ENCODE measurements around the gene FUNDC2.
A peak's percentile ranks its signal among the peaks of the same experiment; 100 is the strongest.

FUNDC2 gene

GRCh38 chrX:155028877-155029291 is 2.2 kb downstream of the FUNDC2 start:
- H3K36me3 Mint-ChIP-seq (ENCODE audit: insufficient read depth) = peaks cover 12% of the 10 kb centered on the region
- peaks cover 8% of the 10 kb centered on the region for H3K4me1 Mint-ChIP-seq
- H3K27me3 Mint-ChIP-seq = no peaks in the 10 kb centered on the region
- peak overlapping the region; percentile 71 for H3K27ac Mint-ChIP-seq (ENCODE audit: low read depth)
- H3K4me3 Mint-ChIP-seq = peak overlapping the region; percentile 43
- ATAC-seq (replicated peaks; ENCODE audit: extremely low read depth, poor library complexity, severe bottlenecking) (no peak), DNase-seq (ENCODE audit: low spot score in 2 of 2) (no peak)
- H3K9me3 Mint-ChIP-seq = no peaks in the 10 kb centered on the region

GRCh38 chrX:155031657-155032056 is 5.0 kb downstream of the FUNDC2 start:
- Mint-ChIP-seq H3K4me3 (no peak overlapping the region), H3K36me3 (ENCODE audit: insufficient read depth) (peaks cover 25% of the 10 kb centered on the region), H3K4me1 (peaks cover 14% of the 10 kb centered on the region), H3K9me3 (no peaks in the 10 kb centered on the region), H3K27ac (ENCODE audit: low read depth) (no peak overlapping the region), H3K27me3 (no peaks in the 10 kb centered on the region)
- DNase-seq (ENCODE audit: low spot score in 2 of 2) (no peak), ATAC-seq (replicated peaks; ENCODE audit: extremely low read depth, poor library complexity, severe bottlenecking) (no peak)

GRCh38 chrX:155035688-155036087 is 9.0 kb downstream of the FUNDC2 start:
- Mint-ChIP-seq H3K27me3 (no peaks in the 10 kb centered on the region), H3K27ac (ENCODE audit: low read depth) (no peak overlapping the region), H3K4me3 (no peak overlapping the region), H3K9me3 (no peaks in the 10 kb centered on the region), H3K36me3 (ENCODE audit: insufficient read depth) (peaks cover 20% of the 10 kb centered on the region), H3K4me1 (peaks cover 20% of the 10 kb centered on the region)
- no peak for DNase-seq (ENCODE audit: low spot score in 2 of 2)
- ATAC-seq (replicated peaks; ENCODE audit: extremely low read depth, poor library complexity, severe bottlenecking) = no peak

- no peaks in the 10 kb centered on the region for H3K9me3 Mint-ChIP-seq
- no peak for DNase-seq (ENCODE audit: low spot score in 2 of 2)
- peaks cover 11% of the 10 kb centered on the region for H3K36me3 Mint-ChIP-seq (ENCODE audit: insufficient read depth)
- peak overlapping the region; percentile 68 for H3K27ac Mint-ChIP-seq (ENCODE audit: low read depth)
- H3K27me3 Mint-ChIP-seq = no peaks in the 10 kb centered on the region
- H3K4me3 Mint-ChIP-seq = no peak overlapping the region
- peaks cover 7% of the 10 kb centered on the region for H3K4me1 Mint-ChIP-seq
- no peak for ATAC-seq (replicated peaks; ENCODE audit: extremely low read depth, poor library complexity, severe bottlenecking)
Observed at GRCh38 chrX:155046129-155046810, 19.6 kb downstream of the FUNDC2 start.

- no peaks in the 10 kb centered on the region for H3K9me3 Mint-ChIP-seq
- no peak overlapping the region for H3K27ac Mint-ChIP-seq (ENCODE audit: low read depth)
- H3K4me3 Mint-ChIP-seq = no peak overlapping the region
- ATAC-seq (replicated peaks; ENCODE audit: extremely low read depth, poor library complexity, severe bottlenecking) = no peak
- no peak for DNase-seq (ENCODE audit: low spot score in 2 of 2)
- peaks cover 12% of the 10 kb centered on the region for H3K36me3 Mint-ChIP-seq (ENCODE audit: insufficient read depth)
- H3K27me3 Mint-ChIP-seq = no peaks in the 10 kb centered on the region
- peaks cover 7% of the 10 kb centered on the region for H3K4me1 Mint-ChIP-seq
Observed at GRCh38 chrX:155046811-155047528, 20.3 kb downstream of the FUNDC2 start.

DNA sequence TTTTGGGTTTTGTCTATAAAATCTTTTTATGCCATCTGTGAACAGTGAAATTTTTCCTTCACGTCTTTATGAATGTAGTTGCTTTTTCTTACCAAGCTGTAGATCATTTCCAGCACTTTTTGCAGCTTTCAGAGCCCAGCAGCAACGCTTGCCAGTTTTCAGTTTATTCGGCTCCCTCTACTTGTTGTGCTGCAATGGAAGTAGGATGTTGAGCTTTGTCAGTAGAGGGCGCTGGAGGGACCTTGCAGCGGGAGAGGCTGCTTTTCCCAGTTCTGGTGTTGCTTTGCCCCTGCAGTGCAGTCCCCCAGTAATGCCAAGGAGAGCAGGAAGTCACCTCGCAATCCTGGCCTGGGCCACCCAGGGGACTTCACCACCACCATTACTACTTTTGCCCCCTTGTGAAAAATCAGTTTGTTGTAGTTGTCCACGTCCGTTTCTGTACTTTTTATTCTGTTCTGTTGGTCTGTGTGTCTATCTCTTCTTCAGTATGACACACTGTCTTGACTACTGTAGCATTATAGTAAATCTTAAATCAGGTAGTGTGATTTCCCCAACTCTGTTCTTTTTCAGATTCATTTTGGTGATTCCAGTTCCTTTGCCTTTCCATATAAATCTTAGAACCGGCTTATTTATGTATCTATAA is 22.5 kb downstream of the FUNDC2 start:
- H3K4me1 Mint-ChIP-seq = peaks cover 13% of the 10 kb centered on the region
- ATAC-seq (replicated peaks; ENCODE audit: extremely low read depth, poor library complexity, severe bottlenecking) (no peak), DNase-seq (ENCODE audit: low spot score in 2 of 2) (no peak)
- H3K27me3 Mint-ChIP-seq = no peaks in the 10 kb centered on the region
- H3K36me3 Mint-ChIP-seq (ENCODE audit: insufficient read depth) = peaks cover 13% of the 10 kb centered on the region
- H3K4me3 Mint-ChIP-seq = no peak overlapping the region
- no peaks in the 10 kb centered on the region for H3K9me3 Mint-ChIP-seq
- no peak overlapping the region for H3K27ac Mint-ChIP-seq (ENCODE audit: low read depth)

DNA sequence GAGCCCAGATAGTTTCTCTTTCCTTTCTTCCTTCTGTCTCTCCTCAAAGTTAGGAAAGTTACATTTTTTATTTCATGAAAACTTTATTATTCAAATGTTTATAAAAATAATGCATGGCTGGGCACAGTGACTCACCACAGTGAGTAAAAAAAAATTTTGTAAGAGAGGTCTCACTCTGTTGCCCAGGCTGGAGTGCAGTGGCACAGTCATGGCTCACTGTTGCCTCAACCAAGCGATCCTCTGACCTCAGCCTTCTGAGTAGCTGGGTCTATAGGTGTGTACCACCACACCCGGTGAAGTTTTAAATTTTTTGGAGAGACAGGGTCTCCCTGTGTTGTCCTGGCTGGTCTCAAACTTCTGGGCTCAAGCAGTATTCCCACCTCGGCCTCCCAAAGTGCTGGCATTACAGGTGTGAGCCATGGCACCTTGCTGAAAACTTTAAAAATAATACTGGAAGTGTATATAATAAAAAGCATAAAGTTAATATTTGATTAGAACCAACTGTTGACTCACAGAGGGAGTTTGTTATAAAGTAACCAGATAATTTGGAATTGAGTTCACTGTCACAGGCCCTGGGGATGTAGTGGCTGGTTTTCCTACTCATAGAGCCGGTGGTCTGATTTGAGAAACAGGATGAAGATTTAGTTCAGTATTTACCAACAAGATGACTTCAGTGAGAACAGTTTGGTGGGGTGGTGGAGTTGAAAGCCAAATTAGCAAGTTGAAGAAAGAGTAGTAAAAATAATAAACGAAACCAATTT is 26.3 kb downstream of the FUNDC2 start:
- no peak overlapping the region for H3K4me3 Mint-ChIP-seq
- DNase-seq (ENCODE audit: low spot score in 2 of 2) (no peak), ATAC-seq (replicated peaks; ENCODE audit: extremely low read depth, poor library complexity, severe bottlenecking) (no peak)
- H3K27me3 Mint-ChIP-seq = no peaks in the 10 kb centered on the region
- H3K4me1 Mint-ChIP-seq = peaks cover 26% of the 10 kb centered on the region
- H3K9me3 Mint-ChIP-seq = no peaks in the 10 kb centered on the region
- H3K36me3 Mint-ChIP-seq (ENCODE audit: insufficient read depth) = peaks cover 11% of the 10 kb centered on the region
- H3K27ac Mint-ChIP-seq (ENCODE audit: low read depth) = peak overlapping the region; percentile 56

DNA sequence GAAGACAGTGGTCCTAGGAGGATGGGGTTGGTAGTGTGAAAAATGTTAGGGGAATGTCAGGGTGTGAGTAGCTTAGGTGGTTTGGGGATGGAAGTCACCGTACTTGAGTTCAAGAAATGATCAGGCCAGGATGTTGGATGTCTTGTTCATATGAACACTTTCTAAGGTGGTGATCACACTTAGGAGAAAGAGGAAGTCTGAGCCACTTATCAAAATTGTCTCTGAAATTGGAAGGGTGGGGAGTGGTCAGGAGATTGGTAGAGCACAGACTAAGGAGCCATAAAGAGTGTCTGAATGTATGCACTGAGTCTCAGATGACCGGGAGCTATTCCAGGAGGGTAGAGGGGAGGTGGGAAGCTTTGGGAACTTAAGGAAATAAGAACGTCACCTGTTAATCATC is 27.0 kb downstream of the FUNDC2 start:
- no peaks in the 10 kb centered on the region for H3K9me3 Mint-ChIP-seq
- H3K27me3 Mint-ChIP-seq = no peaks in the 10 kb centered on the region
- H3K27ac Mint-ChIP-seq (ENCODE audit: low read depth) = peak overlapping the region; percentile 56
- DNase-seq (ENCODE audit: low spot score in 2 of 2) = no peak
- peaks cover 26% of the 10 kb centered on the region for H3K4me1 Mint-ChIP-seq
- peaks cover 11% of the 10 kb centered on the region for H3K36me3 Mint-ChIP-seq (ENCODE audit: insufficient read depth)
- no peak overlapping the region for H3K4me3 Mint-ChIP-seq
- no peak for ATAC-seq (replicated peaks; ENCODE audit: extremely low read depth, poor library complexity, severe bottlenecking)

- no peak overlapping the region for H3K27ac Mint-ChIP-seq (ENCODE audit: low read depth)
- H3K4me1 Mint-ChIP-seq = peaks cover 20% of the 10 kb centered on the region
Observed at GRCh38 chrX:155054255-155054654, 27.6 kb downstream of the FUNDC2 start.

GRCh38 chrX:155055494-155055893 is 28.9 kb downstream of the FUNDC2 start:
- Mint-ChIP-seq H3K36me3 (ENCODE audit: insufficient read depth) (peaks cover 11% of the 10 kb centered on the region), H3K27ac (ENCODE audit: low read depth) (no peak overlapping the region), H3K9me3 (no peaks in the 10 kb centered on the region), H3K4me1 (peaks cover 19% of the 10 kb centered on the region), H3K27me3 (no peaks in the 10 kb centered on the region), H3K4me3 (no peak overlapping the region)
- no peak for ATAC-seq (replicated peaks; ENCODE audit: extremely low read depth, poor library complexity, severe bottlenecking)
- no peak for DNase-seq (ENCODE audit: low spot score in 2 of 2)

More at GRCh38 chrX:155054255-155054654, 27.6 kb downstream of the FUNDC2 start:
- H3K27me3 Mint-ChIP-seq = no peaks in the 10 kb centered on the region
- ATAC-seq (replicated peaks; ENCODE audit: extremely low read depth, poor library complexity, severe bottlenecking) (no peak), DNase-seq (ENCODE audit: low spot score in 2 of 2) (no peak)
- H3K9me3 Mint-ChIP-seq = no peaks in the 10 kb centered on the region
- H3K4me3 Mint-ChIP-seq = no peak overlapping the region
- peaks cover 11% of the 10 kb centered on the region for H3K36me3 Mint-ChIP-seq (ENCODE audit: insufficient read depth)

GRCh38 chrX:155056471-155056870 is 29.8 kb downstream of the FUNDC2 start:
- H3K36me3 Mint-ChIP-seq (ENCODE audit: insufficient read depth) = peaks cover 13% of the 10 kb centered on the region
- H3K27me3 Mint-ChIP-seq = no peaks in the 10 kb centered on the region
- H3K4me1 Mint-ChIP-seq = peaks cover 19% of the 10 kb centered on the region
- H3K9me3 Mint-ChIP-seq = no peaks in the 10 kb centered on the region
- H3K4me3 Mint-ChIP-seq = peak overlapping the region; percentile 57
- peak; percentile 36 for ATAC-seq (replicated peaks; ENCODE audit: extremely low read depth, poor library complexity, severe bottlenecking)
- H3K27ac Mint-ChIP-seq (ENCODE audit: low read depth) = no peak overlapping the region
- no peak for DNase-seq (ENCODE audit: low spot score in 2 of 2)

All from central memory CD8-positive, alpha-beta T cell (primary cell).